GM12878 (cell line): Measurements from ENCODE around the gene WDR53.

Experiments
- CHD2 ChIP-seq: IDR thresholded peaks from 2 replicates; pipeline ENCODE4 v1.6.1; 2011; ENCODE audit warnings: low read depth, low read length, improper control_type of control experiment, borderline replicate concordance
- EP300 ChIP-seq, 2 experiments: fragments of 150-350 bp in 1 of 2; IDR thresholded peaks; 2 replicates each; pipeline ENCODE4 v1.6.1; 2011 to 2012; ENCODE audit warnings: low read depth in 2 of 2, low read length in 2 of 2, borderline replicate concordance in 1 of 2, improper control_type of control experiment in 1 of 2, inconsistent platforms in 1 of 2; ENCODE audit not compliant: control insufficient read depth in 1 of 2
- KAT2A ChIP-seq: conservative IDR thresholded peaks from 2 replicates; pipeline ENCODE4 v1.6.1; 2011; ENCODE audit warnings: low read depth, low read length; ENCODE audit not compliant: control insufficient read depth
- RCOR1 ChIP-seq: conservative IDR thresholded peaks from 2 replicates; pipeline ENCODE4 v1.6.1; 2012; ENCODE audit warnings: low read depth, low read length, improper control_type of control experiment
- TAF1 ChIP-seq: IDR thresholded peaks from 2 replicates; pipeline ENCODE4 v1.6.1; 2011; ENCODE audit warnings: mild to moderate bottlenecking, low read depth, low read length, borderline replicate concordance
- TF ChIP-seq, protein P1 (sequence below), 3 experiments: IDR thresholded peaks in 2 of 3; conservative IDR thresholded peaks in 1 of 3; 2 replicates each; pipeline ENCODE4 v1.5.1; 2011; ENCODE audit warnings: low read depth in 3 of 3, low read length in 3 of 3, mild to moderate bottlenecking in 3 of 3, control low read depth in 2 of 3, moderate library complexity in 2 of 3, inconsistent platforms in 1 of 3, mixed read lengths in 1 of 3; ENCODE audit not compliant: control insufficient read depth in 2 of 3, insufficient read depth in 1 of 3; ENCODE audit errors: extremely low read depth in 1 of 3
- TF ChIP-seq, protein P2 (sequence below): fragments of 450-650 bp; formaldehyde crosslinking; IDR thresholded peaks from 2 replicates; pipeline ENCODE4 v1.4.0; 2020; ENCODE audit warnings: mild to moderate bottlenecking, moderate library complexity

DNA sequence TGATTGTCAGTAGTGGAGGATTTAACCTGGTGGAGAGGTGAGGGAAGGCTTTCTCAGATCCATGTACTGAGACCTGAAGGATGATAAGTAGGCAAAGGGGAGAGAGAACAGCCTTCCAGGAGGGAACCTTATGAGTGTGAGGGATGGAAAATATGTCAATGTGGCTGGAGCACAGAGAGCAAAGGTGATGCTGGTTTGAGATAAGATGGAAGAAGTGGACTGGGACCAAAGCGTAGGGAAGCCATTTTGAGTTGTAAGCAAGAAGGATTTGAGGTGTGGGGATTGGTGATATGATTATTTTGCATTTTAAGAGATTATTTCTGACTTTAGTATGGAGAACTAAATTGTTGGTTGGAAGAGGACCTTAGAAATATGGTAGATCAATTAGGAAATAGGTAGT, 4.0 kb upstream of the WDR53 start:
- TF ChIP-seq, protein P1, sequence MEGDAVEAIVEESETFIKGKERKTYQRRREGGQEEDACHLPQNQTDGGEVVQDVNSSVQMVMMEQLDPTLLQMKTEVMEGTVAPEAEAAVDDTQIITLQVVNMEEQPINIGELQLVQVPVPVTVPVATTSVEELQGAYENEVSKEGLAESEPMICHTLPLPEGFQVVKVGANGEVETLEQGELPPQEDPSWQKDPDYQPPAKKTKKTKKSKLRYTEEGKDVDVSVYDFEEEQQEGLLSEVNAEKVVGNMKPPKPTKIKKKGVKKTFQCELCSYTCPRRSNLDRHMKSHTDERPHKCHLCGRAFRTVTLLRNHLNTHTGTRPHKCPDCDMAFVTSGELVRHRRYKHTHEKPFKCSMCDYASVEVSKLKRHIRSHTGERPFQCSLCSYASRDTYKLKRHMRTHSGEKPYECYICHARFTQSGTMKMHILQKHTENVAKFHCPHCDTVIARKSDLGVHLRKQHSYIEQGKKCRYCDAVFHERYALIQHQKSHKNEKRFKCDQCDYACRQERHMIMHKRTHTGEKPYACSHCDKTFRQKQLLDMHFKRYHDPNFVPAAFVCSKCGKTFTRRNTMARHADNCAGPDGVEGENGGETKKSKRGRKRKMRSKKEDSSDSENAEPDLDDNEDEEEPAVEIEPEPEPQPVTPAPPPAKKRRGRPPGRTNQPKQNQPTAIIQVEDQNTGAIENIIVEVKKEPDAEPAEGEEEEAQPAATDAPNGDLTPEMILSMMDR (IDR thresholded peaks at IDR 0.05 in 2 of 3, conservative IDR thresholded peaks at IDR 0.05 in 1 of 3; ENCODE audit: control insufficient read depth in 2 of 3, extremely low read depth in 1 of 3, insufficient read depth in 1 of 3, low read depth in 3 of 3, low read length in 3 of 3) = no peak
- TF ChIP-seq TAF1 (no peak), CHD2 (no peak), EP300 (IDR thresholded peaks at IDR 0.05; ENCODE audit: borderline replicate concordance in 1 of 2, control insufficient read depth in 1 of 2, low read depth in 2 of 2, low read length in 2 of 2) (no peak), RCOR1 (no peak), KAT2A (no peak)
- TF ChIP-seq, protein P2, sequence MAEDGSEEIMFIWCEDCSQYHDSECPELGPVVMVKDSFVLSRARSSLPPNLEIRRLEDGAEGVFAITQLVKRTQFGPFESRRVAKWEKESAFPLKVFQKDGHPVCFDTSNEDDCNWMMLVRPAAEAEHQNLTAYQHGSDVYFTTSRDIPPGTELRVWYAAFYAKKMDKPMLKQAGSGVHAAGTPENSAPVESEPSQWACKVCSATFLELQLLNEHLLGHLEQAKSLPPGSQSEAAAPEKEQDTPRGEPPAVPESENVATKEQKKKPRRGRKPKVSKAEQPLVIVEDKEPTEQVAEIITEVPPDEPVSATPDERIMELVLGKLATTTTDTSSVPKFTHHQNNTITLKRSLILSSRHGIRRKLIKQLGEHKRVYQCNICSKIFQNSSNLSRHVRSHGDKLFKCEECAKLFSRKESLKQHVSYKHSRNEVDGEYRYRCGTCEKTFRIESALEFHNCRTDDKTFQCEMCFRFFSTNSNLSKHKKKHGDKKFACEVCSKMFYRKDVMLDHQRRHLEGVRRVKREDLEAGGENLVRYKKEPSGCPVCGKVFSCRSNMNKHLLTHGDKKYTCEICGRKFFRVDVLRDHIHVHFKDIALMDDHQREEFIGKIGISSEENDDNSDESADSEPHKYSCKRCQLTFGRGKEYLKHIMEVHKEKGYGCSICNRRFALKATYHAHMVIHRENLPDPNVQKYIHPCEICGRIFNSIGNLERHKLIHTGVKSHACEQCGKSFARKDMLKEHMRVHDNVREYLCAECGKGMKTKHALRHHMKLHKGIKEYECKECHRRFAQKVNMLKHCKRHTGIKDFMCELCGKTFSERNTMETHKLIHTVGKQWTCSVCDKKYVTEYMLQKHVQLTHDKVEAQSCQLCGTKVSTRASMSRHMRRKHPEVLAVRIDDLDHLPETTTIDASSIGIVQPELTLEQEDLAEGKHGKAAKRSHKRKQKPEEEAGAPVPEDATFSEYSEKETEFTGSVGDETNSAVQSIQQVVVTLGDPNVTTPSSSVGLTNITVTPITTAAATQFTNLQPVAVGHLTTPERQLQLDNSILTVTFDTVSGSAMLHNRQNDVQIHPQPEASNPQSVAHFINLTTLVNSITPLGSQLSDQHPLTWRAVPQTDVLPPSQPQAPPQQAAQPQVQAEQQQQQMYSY = no peak
